Tibial nerve (tissue), 4 donors: Measurements from ENCODE around the gene PCDHA9.
A peak's percentile ranks its signal among the peaks of the same experiment; 100 is the strongest.

Experiments
- CTCF ChIP-seq, 5 experiments: fragments of 200-600 bp in 3 of 5; fragments of 450-650 bp in 2 of 5; sonication (generic) in 3 of 5; IDR thresholded peaks; one replicate each; pipeline ENCODE4 v1.5.1; 2016 to 2019; ENCODE audit warnings: antibody characterized with exemption in 5 of 5, mild to moderate bottlenecking in 3 of 5, moderate library complexity in 2 of 5
- EP300 ChIP-seq, 2 donors: sonication (generic); formaldehyde crosslinking; IDR thresholded peaks; one replicate each; pipeline ENCODE4 v1.6.1; 2017; ENCODE audit warnings: antibody characterized with exemption in 2 of 2, mild to moderate bottlenecking in 1 of 2
- POLR2A ChIP-seq, 2 donors: fragments of 450-650 bp; IDR thresholded peaks; one replicate each; pipeline ENCODE4 v1.6.1; 2017; ENCODE audit warnings: antibody characterized with exemption in 2 of 2, mild to moderate bottlenecking in 2 of 2, moderate library complexity in 2 of 2

DNA sequence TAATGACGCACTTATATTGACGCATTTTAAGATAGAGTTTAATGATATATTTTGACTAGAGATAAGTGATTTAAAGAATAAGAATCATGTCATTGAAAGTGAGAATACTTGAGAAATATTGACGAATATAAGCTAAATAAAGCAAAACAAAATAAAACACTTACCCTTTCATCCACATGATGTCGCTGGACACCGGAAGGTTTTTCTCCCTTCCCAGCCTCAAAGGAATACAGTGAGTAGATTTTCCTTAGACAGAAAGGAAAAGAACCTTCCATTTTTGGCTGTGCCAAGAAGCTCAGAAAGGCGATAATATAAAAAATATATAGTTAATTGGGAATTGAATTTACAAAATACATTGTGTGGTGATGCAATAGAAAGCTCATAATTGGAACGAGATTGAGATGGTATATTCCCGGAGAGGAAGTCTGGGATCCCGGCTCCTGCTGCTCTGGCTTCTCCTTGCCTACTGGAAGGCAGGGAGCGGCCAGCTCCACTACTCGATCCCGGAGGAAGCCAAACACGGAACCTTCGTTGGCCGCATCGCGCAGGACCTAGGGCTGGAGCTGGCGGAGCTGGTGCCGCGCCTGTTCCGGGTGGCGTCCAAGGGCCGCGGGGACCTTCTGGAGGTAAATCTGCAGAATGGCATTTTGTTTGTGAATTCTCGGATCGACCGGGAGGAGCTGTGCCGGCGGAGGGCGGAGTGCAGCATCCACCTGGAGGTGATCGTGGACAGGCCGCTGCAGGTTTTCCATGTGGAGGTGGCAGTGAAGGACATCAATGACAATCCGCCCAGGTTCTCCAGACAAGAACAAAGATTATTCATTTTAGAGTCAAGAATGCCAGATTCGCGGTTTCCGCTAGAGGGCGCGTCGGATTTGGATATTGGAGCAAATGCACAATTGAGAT is 26.6 kb upstream of the PCDHA9 start, which contains the start of gene PCDHA5:
- peak in 2 of 5 experiments; percentile 15 to 26 for TF ChIP-seq CTCF (IDR thresholded peaks at IDR 0.05)
- TF ChIP-seq EP300 (IDR thresholded peaks at IDR 0.05): no peak
- TF ChIP-seq POLR2A (IDR thresholded peaks at IDR 0.05): no peak
